Measurements from ENCODE around the gene OR11H7.
"Not testable (repeated sequence)": the region's sequence is repeated elsewhere in the genome, so short reads cannot be mapped to it uniquely, and the experiment has no call there.

Gene OR11H7

DNA sequence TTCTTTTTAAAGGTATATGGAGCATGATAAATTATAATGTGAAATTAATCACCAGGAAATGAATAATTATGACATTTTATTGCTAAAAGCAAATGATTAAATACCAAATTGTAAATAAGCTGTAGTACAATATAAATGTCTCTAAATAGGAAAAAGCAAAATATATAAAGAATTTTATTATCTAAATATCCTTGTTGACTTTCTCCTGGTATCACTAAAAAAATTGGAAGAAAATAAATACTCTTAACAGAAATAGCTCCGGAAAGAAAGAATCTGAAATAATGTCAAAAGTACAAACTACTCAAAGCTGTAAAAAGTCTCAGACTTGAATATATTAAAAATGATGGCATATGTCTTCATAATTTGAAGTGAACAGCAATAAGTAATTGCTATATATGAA, at the start of gene OR11H7:
TSS of gene OR11H7 (plus strand) at position 301 of the 400 bp plus-strand sequence.
- DNase-seq (ENCODE audit: low read depth in 2 of 3, low spot score in 2 of 3) = no peak

DNA sequence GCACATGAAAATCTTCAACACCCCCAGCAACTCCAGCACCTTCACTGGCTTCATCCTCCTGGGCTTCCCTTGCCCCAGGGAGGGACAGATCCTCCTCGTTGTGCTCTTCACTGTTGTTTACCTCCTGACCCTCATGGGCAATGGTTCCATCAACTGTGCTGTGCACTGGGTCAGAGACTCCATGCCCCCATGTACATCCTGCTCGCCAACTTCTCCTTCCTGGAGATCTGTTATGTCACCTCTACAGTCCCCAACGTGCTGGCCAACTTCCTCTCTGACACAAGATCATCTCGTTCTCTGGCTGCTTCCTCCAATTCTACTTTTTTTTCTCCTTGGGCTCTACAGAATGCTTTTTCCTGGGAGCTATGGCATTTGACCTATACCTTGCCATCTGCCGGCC, 49.6 kb upstream of the OR11H7 start:
- no peak for DNase-seq (ENCODE audit: low read depth in 2 of 3, low spot score in 2 of 3)

DNA sequence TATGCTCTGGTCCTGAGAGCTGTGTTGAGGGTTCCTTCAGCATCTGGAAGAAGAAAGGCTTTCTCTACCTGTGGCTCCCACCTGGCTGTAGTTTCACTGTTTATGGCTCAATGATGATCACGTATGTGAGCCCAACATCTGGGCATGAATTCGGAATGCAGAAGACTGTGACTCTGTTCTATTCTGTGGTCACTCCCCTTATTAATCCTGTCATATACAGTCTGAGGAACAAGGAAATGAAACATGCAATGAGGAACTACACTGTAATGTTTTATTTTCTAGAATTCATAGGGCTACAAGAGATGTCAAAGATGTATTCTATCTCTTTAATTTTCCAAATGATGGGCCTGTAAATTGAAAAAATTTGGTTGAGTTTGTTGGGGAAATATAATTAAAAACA, 48.9 kb upstream of the OR11H7 start:
- no peak for DNase-seq (ENCODE audit: low read depth in 2 of 3, low spot score in 2 of 3)

DNA sequence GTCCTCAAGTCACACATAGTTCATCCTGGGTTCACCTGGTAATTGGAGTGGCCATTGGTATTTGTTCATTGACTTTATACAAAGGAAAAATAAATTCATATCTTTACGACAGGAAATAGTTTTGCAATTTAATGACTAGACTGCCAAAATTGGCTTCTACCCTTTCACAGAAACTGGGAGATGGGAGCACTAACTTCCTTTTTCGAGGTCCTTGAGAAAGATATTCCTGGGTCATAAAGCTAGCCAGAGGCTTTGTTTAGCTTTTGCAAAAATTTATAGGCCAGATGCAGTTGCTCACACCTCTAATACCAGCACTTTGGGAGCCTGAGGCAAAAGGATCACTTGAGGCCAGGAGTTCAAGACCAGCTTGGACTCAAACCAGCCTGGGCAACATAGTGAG, 48.3 kb upstream of the OR11H7 start:
- DNase-seq (ENCODE audit: low read depth in 2 of 3, low spot score in 2 of 3) = no peak

DNA sequence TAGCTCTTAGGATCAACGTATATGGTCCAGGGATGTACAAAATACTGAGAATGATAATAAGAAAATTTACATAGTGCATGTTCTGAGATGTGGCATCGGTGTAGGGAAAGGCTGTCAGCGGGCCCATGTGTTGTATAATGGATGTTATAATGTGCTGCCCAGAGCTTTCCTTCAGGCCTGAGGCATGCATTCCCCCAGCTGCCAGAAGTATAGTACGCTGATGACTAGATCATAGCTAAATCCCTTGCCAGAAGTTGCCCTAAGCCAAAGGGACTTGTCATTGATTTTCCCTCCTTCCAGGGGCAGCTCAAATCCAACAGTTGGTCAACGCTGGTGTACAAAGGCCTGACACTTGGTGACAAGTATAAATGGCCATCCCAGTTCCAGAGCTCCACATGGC, 44.6 kb upstream of the OR11H7 start:
- no peak for DNase-seq (ENCODE audit: low read depth in 2 of 3, low spot score in 2 of 3)

DNA sequence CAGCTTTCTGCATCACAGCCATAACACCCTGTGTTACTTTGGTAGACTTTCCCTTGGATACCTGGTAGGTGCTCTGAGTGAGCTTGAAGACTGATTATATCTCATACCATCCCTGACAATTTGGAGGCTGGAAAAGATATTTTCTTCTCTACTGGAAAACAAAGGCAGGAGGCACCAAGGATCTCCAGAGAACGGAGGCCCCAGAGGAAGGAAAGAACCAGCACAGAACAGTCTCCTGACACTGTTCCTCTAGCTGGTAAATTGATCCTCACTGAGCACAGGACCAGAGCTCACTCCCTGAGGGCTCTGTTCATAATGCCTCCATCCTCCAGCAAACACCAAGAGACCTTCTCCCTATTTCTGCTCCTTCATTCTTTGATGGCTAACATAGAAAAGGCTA, 38.2 kb upstream of the OR11H7 start, which contains the start of gene OR11G2:
TSS of gene OR11G2 (plus strand) at position 301 of the 400 bp plus-strand sequence. CDS start 6,542 bp downstream, outside the sequence.
- no peak for DNase-seq (ENCODE audit: low read depth in 2 of 3, low spot score in 2 of 3)

DNA sequence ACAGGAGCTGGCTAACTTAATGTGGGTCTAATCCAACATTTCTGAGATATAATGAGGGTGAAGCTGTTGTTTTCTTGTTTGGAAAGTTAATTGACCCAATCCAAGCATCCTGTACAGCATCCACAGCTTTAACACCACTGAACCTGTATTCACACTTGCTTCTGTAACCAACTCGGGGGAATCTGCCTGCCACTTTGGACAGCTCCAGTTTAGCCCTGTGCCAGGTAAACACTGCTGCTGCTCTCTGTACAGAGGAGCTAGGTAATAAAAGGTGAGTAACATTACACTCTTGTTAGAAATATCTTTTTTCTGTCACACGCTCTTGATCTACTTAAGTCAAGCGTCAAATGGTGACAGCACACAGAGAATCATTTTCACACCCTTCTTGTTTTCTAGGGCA, 37.4 kb upstream of the OR11H7 start:
- DNase-seq (ENCODE audit: low read depth in 2 of 3, low spot score in 2 of 3) = no peak

DNA sequence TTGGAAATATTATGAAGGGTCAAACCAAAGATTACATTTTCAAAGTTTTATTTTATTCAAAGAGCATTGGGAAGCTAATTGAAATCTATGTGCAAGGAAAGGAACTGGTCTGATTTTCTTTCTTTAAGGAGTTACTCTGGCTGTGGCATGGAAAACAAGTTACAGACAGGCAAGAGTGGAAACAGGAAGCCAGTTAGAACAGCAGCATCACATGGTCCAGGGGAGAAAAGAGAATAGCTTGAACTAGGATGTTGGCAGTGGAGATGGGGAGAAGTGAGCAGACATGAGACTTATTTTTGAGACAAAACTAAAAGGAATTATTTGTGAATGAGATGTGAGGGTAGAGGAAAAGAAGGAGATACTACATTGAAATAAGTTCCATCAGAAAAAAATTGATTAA, 34.7 kb upstream of the OR11H7 start:
- DNase-seq (ENCODE audit: low read depth in 2 of 3, low spot score in 2 of 3) = no peak

DNA sequence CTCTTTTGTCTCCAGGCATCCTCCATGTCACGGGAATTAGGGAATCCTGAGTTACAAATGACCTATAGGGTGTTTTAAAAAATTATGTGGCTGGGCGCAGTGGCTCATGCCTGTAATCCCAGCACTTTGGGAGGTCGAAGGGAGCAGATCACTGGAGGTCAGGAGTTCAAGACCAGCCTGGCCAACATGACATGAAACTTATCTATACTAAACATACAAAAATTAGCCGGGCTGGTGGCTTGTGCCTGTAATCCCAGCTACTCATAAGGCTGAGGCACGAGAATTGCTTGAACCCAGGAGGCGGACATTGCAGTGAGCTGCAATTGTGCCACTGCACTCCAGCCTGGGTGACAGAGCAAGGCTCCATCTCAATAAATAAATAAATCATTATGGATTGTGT, 33.6 kb upstream of the OR11H7 start:
- not testable (repeated sequence) for DNase-seq (ENCODE audit: low read depth in 2 of 3, low spot score in 2 of 3)

DNA sequence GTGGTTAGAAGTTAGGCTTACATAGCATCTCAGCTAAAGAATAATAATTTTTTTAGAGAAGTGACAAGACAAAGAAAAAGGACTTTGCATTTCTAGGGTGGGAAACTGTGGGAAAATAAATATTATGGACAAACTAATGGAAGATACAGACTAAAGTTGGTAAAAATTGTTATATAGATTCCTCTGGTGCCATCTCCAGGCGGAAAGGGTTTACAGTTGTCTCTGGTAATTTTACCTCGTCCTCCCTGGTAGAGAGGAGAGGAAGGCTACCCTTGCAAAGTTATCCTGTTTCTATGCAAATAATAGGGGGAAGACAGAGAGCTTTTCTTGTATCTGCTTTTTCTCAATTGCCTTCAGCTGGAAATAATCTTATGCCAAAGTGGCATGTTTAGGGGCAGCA, 32.9 kb upstream of the OR11H7 start:
- no peak for DNase-seq (ENCODE audit: low read depth in 2 of 3, low spot score in 2 of 3)

DNA sequence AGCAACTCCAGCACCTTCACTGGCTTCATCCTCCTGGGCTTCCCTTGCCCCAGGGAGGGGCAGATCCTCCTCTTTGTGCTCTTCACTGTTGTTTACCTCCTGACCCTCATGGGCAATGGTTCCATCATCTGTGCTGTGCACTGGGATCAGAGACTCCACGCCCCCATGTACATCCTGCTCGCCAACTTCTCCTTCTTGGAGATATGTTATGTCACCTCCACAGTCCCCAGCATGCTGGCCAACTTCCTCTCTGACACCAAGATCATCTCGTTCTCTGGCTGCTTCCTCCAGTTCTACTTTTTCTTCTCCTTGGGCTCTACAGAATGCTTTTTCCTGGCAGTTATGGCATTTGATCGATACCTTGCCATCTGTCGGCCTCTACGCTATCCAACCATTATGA, 31.3 kb upstream of the OR11H7 start:
- no peak for DNase-seq (ENCODE audit: low read depth in 2 of 3, low spot score in 2 of 3)

DNA sequence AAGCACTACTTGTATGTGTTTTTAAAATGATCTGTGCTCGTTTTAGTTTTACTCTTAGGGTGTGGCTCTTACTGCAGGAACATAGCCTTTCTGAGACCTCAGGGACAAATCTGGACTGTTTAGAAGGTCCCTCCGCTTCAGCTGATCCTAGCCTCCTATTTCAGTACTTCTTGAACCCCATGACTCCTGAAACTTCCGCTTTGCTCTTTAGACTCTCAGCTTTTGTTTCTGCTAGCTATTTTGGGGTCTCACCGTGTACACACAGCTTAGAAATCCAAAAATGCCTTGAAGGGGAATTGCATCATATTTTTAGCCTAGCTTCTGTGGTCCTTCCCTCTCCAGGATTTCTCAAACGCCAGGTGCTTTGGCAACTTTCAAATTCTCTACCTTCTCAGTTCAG, 29.8 kb upstream of the OR11H7 start:
- no peak for DNase-seq (ENCODE audit: low read depth in 2 of 3, low spot score in 2 of 3)

DNA sequence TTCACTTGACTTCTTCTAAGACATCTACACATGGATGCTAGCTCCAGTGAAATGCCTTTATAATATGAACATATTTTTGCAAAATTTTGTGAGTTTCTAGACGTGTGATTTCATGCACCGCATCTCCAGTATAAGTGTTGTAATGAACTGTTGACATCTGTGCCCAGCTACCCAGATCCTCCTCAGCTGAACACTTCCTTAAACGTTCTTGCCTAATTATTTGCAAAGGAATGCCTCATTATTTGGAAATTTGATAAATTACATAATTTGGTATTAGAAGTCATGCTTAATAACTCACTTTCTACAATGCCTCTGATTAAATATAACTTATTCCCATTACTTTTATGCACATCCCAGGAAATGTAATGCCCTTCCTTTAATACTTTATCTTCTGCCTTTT, 24.1 kb upstream of the OR11H7 start:
- no peak for DNase-seq (ENCODE audit: low read depth in 2 of 3, low spot score in 2 of 3)

DNA sequence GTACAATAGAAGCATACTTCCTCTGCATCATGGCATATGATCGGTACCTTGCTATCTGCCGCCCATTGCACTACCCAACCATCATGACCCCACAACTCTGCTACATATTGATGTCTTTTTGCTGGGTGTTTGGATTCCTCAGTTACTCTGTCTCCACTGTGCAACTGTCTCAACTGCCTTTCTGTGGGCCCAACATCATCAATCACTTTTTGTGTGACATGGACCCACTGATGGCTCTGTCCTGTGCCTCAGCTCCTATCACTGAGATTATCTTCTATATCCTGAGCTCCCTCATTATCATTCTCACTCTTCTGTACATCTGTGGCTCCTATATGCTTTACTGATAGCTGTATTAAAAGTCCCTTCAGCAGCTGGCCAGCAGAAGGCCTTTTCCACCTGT, 19.2 kb upstream of the OR11H7 start:
- DNase-seq (ENCODE audit: low read depth in 2 of 3, low spot score in 2 of 3) = no peak

DNA sequence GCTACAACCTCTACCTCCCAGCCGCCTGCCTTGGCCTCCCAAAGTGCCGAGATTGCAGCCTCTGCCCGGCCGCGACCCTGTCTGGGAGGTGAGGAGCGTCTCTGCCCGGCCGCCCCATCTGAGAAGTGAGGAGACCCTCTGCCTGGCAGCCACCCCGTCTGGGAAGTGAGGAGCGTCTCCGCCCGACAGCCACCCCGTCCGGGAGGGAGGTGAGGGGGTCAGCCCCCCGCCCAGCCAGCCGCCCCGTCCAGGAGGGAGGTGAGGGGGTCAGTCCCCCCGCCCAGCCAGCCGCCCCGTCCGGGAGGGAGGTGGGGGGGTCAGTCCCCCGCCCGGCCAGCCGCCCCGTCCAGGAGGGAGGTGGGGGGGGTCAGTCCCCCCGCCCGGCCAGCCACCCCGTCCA, 16.4 kb upstream of the OR11H7 start:
- not testable (repeated sequence) for DNase-seq (ENCODE audit: low read depth in 2 of 3, low spot score in 2 of 3)

DNA sequence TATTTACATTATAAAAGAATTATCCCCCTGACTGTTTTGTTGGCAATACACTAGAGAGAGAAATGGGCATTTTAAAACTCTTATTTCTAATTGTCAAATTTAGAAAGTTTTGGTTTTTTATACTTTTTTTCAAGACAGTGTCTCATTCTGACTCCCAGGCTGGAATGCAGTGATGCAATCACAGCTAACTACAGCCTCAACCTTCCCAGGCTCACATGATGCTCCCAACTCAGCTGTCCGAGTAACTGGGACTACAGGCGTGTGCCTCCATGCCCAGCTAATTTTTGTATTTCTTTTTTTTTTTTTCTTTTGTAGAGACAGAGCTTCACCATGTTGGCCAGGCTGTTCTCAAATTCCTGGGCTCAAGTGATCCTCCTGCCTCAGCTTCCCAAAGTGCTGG, 13.6 kb upstream of the OR11H7 start:
- DNase-seq (ENCODE audit: low read depth in 2 of 3, low spot score in 2 of 3) = no peak

DNA sequence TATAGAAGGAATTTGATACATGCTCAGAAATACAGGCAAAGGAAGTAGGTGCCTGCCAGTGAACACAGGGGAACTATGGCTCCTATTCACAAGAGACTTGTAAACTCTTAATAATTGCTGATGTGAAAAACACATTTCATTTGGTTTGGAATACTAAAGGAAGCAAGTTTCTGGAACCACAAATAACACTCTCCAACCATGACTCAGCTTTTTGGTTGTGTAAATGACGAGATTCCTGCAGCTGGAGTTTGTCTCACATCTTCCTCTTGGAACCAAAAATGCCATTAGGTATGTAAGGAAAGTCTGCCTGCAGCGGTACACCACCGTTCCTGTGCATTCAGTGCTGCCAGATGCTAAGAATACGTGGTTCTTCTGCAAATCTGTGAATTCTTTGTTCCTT, 9.7 kb upstream of the OR11H7 start:
- no peak for DNase-seq (ENCODE audit: low read depth in 2 of 3, low spot score in 2 of 3)

DNA sequence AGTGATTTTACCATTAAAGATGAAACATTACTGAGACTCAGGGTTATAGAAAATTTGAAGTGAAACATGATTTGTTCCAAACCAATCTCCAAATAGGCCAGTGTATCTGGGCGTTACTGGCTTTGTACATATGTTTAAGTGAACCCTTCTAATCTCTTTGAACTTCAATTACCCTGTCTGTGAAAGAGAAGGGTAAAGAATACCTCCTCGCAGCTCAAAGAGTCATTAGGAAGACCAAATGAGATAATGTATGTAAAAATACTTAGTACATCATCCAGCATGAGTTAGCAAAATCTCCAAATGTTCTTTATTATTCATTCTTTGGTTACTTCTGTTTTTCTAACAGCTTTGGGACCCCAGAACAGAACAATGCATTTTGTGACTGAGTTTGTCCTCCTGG, 5.4 kb upstream of the OR11H7 start, which contains the start of gene OR11H6:
TSS of gene OR11H6 (plus strand) at position 301 of the 400 bp plus-strand sequence. CDS start at position 301, 0 bp downstream.
- DNase-seq (ENCODE audit: low read depth in 2 of 3, low spot score in 2 of 3) = no peak

DNA sequence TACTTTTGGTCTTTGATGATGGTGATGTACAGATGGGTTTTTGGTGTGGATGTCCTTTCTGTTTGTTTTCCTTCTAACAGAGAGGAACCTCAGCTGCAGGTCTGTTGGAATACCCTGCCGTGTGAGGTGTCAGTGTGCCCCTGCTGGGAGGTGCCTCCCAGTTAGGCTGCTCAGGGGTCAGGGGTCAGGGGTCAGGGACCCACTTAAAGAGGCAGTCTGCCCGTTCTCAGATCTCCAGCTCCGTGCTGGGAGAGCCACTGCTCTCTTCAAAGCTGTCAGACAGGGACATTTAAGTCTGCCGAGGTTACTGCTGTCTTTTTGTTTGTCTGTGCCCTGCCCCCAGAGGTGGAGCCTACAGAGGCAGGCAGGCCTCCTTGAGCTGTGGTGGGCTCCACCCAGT, 6.6 kb downstream of the OR11H7 start:
- DNase-seq (ENCODE audit: low read depth in 2 of 3, low spot score in 2 of 3) = not testable (repeated sequence)

DNA sequence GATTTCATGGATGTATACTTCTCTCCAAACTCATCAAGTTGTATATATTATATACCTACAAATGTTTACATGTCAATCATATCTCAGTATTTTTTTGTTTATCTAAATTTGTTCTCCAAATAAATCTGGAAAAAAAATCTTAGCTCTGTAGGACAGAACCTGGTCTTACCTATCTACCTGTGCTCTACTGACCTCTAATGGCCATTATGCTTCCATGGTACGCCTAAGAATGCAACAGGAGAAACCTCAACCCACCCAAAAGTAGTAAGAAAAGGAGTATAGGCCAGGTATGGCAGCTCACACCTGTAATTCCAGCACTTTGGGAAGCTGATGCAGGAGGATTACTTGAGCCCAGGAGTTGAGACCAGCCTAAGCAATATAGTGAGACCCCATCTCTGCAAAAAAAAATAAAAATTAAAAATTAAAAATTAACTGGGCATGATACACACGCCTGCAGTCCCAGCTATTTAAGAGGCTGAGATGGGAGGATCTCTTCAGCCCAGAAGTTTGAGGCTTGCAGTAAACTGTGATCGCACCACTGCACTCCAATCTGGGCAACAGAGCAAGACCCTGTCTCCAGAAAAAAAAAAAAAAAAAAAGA, 19.0 kb downstream of the OR11H7 start:
- DNase-seq (ENCODE audit: low read depth in 2 of 3, low spot score in 2 of 3) = no peak

DNA sequence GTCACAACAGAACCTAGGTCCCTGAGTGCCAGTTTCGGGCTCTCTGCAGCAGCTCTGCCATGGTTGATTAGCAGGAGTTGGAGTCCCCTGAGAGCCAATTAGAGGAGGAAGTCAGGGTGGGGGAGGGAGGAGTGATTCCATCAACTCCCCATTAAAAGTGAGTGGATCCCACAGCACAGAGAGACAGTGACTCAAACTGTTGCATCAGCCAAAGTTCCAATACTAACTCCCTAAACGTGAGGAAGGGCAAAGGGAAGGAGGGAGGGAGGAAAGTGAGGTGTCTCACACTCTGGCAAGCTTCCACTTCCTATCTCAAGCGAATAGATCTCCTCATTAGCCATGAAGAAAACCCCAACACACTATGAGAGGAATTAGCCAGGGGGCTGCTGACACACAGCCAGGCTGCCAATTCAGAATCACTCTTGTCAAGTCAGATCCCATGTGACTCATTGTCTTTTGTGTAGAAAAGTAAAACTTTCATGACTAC, 33.9 kb downstream of the OR11H7 start:
- no peak for DNase-seq (ENCODE audit: low read depth in 2 of 3, low spot score in 2 of 3)

DNA sequence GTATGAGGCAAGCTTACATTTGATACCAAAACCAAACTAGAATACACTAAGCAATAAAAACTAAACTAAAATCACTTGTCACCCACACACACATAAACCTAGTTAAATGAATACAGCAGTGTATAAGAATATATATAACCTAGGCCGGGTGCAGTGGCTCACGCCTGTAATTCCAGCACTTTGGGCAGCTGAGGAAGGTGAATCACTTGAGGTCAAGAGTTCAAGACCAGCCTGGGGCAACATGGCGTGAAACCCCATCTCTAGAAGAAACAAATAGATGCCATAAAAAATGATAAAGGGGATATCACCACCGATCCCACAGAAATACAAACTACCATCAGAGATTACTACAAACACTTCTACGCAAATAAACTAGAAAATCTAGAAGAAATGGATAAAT, 35.6 kb downstream of the OR11H7 start:
- DNase-seq (ENCODE audit: low read depth in 2 of 3, low spot score in 2 of 3) = not testable (repeated sequence)

DNA sequence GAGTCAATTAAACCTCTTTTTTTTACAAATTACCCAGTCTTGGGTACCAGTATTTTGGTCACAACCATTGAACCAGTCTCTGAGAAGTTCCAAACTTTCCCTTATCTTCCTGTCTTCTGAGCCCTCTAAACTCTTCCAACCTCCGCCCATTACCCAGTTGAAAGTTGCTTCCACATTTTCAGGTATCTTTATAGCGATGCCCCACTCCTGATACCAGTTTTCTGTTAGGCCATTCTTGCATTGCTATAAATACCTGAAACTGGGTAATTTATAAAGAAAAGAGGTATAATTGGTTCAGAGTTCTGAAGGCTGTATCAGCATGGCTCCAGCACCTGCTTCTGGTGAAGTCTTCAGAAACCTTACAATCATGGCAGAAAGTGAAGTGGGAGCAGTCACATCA, 45.3 kb downstream of the OR11H7 start:
- DNase-seq (ENCODE audit: low read depth in 2 of 3, low spot score in 2 of 3) = no peak

Data from activated CD8-positive, alpha-beta memory T cell treated with anti-CD3 and anti-CD28 coated beads for 48 hours (primary cell).